Stimulated activated CD8-positive, alpha-beta memory T cell treated with anti-CD3 and anti-CD28 coated beads, Interleukin-4, amount 100 ng/mL, for 48 hours (primary cell): ENCODE measurements around the gene GLIPR2.
"Not testable (repeated sequence)": the region's sequence is repeated elsewhere in the genome, so short reads cannot be mapped to it uniquely, and the experiment has no call there.

Experiments
- DNase-seq: peaks from one replicate; pipeline ENCODE4 v3.0.0-alpha.2; 2020

Gene GLIPR2

GRCh38 chr9:36145970-36146369 is 9.4 kb downstream of the GLIPR2 start:
- DNase-seq, result no peak

GRCh38 chr9:36146651-36147050 is 10.1 kb downstream of the GLIPR2 start:
- DNase-seq, result no peak

DNA sequence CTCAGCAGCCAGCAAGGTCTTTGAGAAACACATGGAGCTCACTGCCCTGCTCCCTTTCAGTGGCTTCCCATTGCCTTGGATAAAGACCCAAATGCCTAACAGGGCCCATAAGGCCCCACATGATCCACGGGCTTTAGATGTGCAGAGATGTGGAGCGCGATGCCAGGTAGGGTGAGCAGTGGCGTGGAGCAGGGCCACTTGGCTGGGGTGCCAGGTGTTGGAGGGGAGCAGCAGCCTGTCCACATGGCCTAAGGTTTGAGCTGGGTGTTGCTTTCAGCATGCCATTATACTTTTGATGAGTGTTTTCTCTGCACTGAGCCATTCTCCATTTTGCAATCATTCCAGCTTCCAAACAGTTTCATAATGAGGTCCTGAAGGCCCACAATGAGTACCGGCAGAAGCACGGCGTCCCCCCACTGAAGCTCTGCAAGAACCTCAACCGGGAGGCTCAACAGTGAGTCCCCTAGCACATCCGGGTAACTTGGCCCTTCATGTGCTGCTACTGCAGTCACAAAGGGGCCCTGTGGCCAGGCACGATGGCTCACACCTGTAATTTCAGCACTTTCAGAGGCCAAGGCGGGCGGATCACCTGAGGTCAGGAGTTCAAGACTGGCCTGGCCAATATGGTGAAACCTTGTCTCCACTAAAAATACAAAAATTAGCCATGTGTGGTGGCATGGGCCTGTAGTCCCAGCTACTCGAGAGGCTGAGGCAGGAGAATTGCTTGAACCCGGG is 11.1 kb downstream of the GLIPR2 start:
- no peak for DNase-seq

DNA sequence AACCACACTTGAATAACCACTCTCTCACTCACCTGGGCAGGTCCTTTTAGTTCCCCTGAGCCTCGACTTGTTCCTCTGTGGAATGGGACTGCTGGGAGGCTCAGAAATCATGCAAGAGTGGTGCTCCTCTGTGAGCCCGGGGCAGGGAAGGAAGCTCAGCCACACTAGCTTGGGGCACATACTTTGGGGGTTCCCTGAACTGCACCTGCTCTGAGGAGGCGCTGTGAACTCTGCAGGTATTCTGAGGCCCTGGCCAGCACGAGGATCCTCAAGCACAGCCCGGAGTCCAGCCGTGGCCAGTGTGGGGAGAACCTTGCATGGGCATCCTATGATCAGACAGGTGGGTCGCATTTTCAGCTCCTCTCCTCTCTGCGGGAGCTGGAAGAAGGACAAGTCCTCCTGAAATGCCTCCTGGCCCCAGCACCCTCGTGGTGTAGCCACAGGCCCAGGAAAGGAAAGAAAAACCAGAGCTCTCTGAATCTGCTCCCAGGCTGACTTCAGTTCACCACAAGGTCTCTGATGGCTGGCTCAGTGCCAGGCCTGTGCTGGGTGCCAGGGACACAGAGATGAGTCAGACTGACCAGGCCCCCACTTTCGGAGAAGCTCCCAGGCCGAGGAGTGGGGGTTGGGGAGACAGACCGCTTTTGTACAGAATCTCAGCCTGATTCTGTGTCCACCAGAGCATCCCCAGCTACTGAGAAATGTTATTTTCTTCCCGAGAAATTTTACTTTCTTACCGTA is 11.9 kb downstream of the GLIPR2 start:
- peak; percentile 88 for DNase-seq

DNA sequence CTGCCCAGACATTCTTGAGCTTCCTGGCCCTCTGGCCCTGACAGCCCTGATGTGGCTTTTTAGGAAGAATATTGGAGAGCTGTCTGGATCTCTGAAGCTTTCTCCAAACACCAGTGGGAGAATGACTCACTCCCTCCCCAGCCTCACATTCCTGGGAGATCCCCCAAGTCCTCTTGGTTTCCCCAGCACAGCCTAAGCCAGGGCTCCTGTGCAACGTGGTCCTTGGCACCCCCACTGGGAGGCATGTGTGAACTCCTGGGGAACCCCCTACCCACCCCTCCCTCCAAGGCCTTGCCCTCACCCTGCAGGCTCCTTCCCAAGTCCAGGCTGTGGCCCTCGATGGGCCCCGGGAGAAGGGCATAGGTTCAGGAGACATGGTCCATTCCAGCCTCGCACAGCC is 12.7 kb downstream of the GLIPR2 start:
- DNase-seq, result no peak

DNA sequence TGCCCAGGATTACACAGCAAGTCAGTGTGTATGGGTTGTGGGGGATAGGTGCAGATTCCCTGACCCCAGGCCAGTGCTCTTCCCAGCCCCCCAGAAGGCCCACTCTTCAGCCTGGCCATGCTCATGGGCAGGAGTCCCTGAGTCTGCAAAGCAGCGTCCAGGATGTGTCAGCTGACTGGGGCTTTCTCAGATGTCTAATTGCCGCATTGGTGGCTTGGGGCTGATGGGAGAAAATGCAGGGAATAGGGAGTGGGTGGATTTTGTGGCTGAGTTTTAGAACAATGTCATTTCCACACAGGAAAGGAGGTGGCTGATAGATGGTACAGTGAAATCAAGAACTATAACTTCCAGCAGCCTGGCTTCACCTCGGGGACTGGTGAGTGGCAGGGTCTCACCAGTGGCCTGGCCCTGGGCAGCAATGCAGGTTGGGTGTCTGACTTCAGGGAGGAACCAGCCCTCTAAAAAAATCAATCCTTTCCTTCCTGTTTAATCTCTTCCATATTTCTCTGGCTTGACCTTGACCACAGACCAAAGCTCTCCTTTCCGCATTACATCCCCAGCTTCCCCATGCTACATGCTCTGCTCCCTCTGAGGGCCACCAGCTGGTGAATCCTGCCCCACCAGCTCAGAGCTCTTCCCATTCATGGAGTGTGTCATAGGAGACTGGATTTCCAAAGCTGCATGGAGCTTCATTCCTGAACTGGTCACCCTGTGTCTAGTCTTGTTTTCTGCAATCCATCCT is 14.2 kb downstream of the GLIPR2 start:
- no peak for DNase-seq

- DNase-seq, result peak; percentile 92
Observed at GRCh38 chr9:36151316-36152210, 15.0 kb downstream of the GLIPR2 start.

GRCh38 chr9:36152741-36153438 is 16.4 kb downstream of the GLIPR2 start:
- DNase-seq, result no peak

GRCh38 chr9:36153746-36154145 is 17.2 kb downstream of the GLIPR2 start:
- no peak for DNase-seq

DNA sequence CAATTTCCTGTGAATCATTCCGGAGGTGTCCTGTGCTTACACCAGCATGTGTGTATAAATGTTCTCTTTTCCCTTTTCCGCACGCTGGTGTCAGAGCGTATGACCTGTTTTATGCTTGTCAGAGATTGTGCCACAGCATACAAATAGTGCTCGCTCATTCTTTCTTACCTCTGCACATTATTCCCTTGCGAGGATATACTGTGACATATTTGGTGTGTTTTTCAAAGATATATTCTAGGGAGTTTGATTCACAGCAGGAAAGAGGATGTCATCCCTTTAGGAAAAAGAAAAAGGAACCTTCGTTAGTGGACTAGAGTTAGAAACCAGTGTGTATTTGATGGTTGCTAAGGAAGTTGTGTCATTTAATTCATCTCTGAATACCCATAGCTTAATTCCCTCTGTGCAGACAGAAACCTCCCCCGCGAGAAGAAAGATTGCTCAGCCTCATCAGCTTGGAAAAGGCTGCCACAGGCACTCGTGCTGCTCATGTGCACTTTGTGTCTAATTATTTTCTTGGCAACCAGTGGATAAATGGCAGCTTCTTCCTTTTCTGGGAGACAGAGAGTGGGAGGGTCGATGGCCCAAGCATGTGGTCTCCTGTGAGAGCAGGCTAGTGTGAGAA is 17.9 kb downstream of the GLIPR2 start:
- DNase-seq, result no peak

DNA sequence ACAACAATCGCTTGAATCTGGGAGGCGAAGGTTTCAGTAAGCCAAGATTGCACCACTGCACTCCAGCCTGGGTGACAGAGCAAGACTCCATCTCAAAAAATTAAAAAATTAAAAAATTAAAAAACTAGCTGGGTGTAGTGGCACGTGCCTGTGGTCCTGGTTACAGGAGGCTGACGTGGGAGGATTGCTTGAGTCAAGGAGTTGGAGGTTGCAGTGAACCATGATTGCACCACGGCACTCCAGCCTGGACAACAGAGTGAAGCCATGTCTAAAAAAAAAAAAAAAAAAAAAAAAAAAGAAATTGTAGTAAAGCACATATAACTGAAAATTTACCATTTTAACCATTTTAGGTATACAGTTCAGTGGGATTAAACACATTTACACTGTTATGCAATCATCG is 19.6 kb downstream of the GLIPR2 start:
- DNase-seq, result no peak

DNA sequence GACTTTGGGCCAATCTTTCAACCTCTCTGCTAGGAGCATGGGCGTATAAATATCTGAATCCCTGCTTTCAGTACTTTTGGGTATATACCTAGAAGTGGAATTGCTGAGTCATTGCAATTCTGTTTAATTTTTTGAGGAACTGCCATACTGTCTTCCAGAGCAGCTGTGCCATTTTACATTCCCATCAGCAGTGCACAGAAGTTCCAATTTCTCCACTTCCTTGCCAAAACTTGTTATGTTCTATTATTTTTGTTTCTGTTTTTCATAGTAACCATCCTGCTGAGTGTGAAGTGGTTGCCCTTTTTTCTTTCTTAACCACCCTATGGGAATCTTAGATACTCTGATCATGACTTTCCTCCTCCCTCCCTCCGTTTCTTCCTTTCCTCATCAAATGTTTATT is 21.6 kb downstream of the GLIPR2 start:
- DNase-seq, result no peak

DNA sequence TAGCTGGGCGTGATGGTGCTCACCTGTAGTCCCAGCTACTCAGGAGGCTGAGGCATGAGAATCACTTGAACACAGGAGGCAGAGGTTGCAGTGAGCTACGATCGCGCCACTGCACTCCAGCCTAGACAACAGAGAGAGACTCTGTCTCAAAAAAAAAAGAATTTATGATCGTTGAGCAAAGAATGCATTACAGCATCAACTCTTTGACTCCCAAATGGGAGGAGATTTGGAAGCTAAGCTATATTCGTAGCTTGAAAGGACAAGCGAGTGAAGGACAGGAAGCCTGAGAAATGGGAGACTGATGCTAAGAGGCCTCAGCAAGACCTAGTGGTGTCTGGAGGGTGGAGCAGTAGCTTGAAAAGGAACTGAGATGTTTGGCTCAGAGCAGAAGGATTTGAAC is 22.4 kb downstream of the GLIPR2 start:
- no peak for DNase-seq

DNA sequence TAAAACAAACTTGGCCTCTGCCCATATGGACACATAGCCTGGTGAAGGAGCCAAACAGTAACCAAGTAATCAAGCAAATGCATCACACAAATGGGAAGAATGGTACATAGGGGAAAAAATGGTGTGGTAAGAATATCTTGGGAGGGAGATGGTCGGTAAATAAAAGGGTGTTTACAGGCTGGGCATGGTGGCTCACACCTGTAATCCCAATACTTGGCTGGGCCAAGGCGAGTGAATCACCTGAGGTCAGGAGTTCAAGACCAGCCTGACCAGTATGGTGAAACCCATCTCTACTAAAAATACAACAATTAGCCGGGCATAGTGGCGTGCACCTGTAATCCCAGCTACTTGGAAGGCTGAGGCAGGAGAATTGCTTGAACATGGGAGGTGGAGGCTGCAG is 23.0 kb downstream of the GLIPR2 start:
- DNase-seq, result not testable (repeated sequence)

DNA sequence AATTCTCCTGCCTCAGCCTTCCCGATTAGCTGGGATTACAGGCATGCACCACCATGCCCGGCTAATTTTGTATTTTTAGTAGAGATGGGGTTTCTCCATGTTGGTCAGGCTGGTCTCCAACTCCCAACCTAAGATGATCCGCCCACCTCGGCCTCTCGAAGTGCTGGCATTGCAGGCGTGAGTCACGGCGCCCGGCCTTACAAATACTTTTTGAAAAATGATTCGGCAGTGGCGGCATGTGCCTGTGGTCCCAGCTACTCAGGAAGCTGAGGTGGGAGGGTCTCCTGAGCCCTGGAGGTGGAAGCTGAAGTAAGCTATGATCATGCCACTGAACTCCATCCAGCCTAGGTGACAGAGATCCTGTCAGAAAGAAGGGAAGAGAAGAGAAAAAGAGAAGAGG is 23.6 kb downstream of the GLIPR2 start:
- DNase-seq, result not testable (repeated sequence)

GRCh38 chr9:36161187-36161586 is 24.7 kb downstream of the GLIPR2 start:
- DNase-seq, result no peak

GRCh38 chr9:36162211-36162738 is 25.7 kb downstream of the GLIPR2 start:
- DNase-seq, result no peak

DNA sequence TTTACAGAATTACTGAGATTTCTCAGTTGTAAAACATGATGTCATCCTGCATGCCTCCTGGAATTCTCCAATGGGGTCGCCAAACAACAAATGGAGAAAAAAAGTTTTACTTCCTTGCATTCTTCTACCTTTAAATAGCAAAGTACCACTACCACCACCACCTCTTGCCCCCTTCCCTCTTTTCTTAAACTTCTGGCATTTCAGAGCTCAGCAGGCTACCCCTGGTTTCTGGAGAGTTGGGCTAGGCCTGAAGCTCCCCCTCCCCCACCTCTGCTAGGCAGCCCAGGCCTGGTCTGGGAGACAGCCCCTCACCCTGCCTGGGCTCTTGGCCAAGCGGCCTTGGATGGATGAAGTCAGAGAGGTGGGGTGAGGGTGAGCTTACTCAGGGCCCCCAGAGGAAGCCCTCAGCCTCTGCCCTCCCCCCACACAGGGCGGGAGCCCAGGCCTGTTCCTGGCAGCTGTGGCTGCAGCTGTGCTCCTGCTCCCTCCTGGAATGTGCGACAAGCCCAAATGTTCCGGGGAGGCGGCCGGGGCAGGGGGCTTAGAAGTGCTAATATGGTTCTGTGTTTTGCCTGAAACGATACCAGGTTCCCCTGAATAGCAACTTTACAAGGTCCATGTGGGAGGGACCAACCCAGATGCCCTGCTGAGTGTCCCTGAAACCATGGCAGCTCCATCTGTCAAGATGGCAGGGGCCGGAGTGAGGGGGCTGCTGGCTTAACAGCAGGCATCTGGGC is 26.7 kb downstream of the GLIPR2 start:
- no peak for DNase-seq

DNA sequence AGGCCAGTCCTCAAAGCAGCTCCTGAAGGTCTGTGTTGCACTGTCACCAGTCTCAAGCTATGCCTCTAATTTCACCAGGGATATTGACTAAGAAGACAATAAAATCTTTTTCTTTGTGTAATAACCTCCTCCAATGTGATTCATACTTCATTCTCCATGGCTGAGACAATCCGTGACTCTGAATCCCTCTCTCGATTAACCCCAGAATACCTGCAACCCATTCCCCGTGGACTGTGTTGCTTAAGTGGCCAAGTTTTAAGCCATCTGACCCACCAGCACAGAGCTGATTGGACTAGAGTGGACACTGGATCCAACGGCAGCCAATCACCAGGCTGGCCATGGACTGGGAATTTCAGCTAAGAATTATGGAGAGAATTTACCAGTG is 27.2 kb downstream of the GLIPR2 start:
- DNase-seq, result no peak

GRCh38 chr9:36164372-36164771 is 27.8 kb downstream of the GLIPR2 start:
- DNase-seq, result no peak

DNA sequence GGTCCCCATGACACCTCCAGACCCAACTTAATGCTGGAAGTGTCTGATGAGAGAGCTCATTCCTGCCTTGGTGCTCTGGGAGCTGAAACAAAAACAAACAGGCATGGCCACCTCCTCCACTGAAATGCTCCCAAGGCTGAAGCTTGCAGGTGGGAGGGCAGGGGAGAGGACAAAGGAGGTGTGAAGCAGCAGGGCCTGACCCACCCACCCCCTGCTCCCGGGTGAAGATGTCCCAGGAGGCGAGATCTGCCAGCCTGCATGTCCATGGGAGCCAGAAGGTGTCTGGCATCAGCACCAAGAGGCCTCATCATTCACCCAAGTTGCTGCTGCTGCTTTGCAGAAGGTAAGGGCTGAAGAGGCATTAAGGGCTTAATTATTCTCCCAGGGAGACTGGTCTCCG is 28.5 kb downstream of the GLIPR2 start:
- no peak for DNase-seq
